Upper lobe of left lung (tissue), 6 donors: ENCODE results near the gene SLC35F3. TPM values are rescaled to one million over a fixed set of nuclear protein-coding genes. Genes with fewer than 3 reads are reported as not detected.

ENCODE experiments used
- ATAC-seq, 2 donors: fragments of 200-7000 bp; cut with Tn5 transposase; one replicate each; pipeline ENCODE4 v1.9.1; 2022; ENCODE audit warnings: mild to moderate bottlenecking in 2 of 2, moderate library complexity in 2 of 2; ENCODE audit not compliant: low FRiP score in 2 of 2
- DNase-seq, 2 donors: peaks; one replicate each; pipeline ENCODE4 v3.0.0-alpha.2; 2019 to 2020
- H3K27ac ChIP-seq, 4 donors: fragments of 200-600 bp; sonication (generic); one replicate each; pipeline ENCODE4 v1.5.1; 2016 to 2019
- H3K27me3 ChIP-seq, 4 donors: fragments of 200-600 bp; sonication (generic); one replicate each; pipeline ENCODE4 v1.5.1; 2017 to 2019
- H3K36me3 ChIP-seq, 4 donors: fragments of 200-600 bp; sonication (generic); one replicate each; pipeline ENCODE4 v1.5.1; 2016 to 2019
- H3K4me1 ChIP-seq, 4 donors: fragments of 200-600 bp; sonication (generic); one replicate each; pipeline ENCODE4 v1.5.1; 2018 to 2019
- H3K4me3 ChIP-seq, 4 donors: fragments of 200-600 bp; sonication (generic); one replicate each; pipeline ENCODE4 v1.5.1; 2017 to 2019; ENCODE audit warnings: mild to moderate bottlenecking in 2 of 4, moderate library complexity in 1 of 4
- H3K9me3 ChIP-seq, 4 donors: fragments of 200-600 bp; sonication (generic); one replicate each; pipeline ENCODE4 v1.5.1; 2018 to 2019
- CTCF ChIP-seq, 6 experiments: fragments of 450-650 bp in 4 of 6; fragments of 200-600 bp in 2 of 6; sonication (generic) in 2 of 6; IDR thresholded peaks; one replicate each; pipeline ENCODE4 v1.5.1; 2016 to 2019; ENCODE audit warnings: antibody characterized with exemption in 6 of 6
- EP300 ChIP-seq, 4 donors: sonication (generic); formaldehyde crosslinking; IDR thresholded peaks; one replicate each; pipeline ENCODE4 v1.5.1; 2017; ENCODE audit warnings: antibody characterized with exemption in 4 of 4, control low read depth in 2 of 4
- POLR2A ChIP-seq, 4 donors: fragments of 450-650 bp; IDR thresholded peaks; one replicate each; pipeline ENCODE4 v1.5.1; 2016 to 2017; ENCODE audit warnings: antibody characterized with exemption in 4 of 4, mild to moderate bottlenecking in 2 of 4
- POLR2AphosphoS5 ChIP-seq, 2 donors: sonication (generic); formaldehyde crosslinking; IDR thresholded peaks; one replicate each; pipeline ENCODE4 v1.5.1; 2017; ENCODE audit warnings: antibody characterized with exemption in 2 of 2
- WGBS, 2 donors: methylation state at CpG; one replicate each; pipeline ENCODE4 v1.1.5; 2017 to 2018; 5-methylcytosine and 5-hydroxymethylcytosine counted together
- total RNA-seq, 6 donors: library from RNA; depleted of rRNA in 4 of 6; stranded (reverse); fragments of >200 nt in 4 of 6; gene quantifications; one replicate each; pipeline versions ENCODE4 v1.1.0 to v1.2.1, GENCODE V29; 2016 to 2021
- donor health status: DM: no; HTN: no; CAD: no; lungs with moderate emphysema.
- donor health status: DM: no; HTN: yes; CAD: no; lungs with severe emphysema.

The SLC35F3 gene
- total RNA-seq, 6 donors from 2014 or later: 0.30 to 1.7 (median 0.40) TPM; not detected in 1

- TF ChIP-seq CTCF (IDR thresholded peaks at IDR 0.05) (no peak), POLR2AphosphoS5 (IDR thresholded peaks at IDR 0.05) (no peak), POLR2A (IDR thresholded peaks at IDR 0.05) (no peak), EP300 (IDR thresholded peaks at IDR 0.05) (no peak)
- H3K27ac ChIP-seq: no peak overlapping the region
- DNase-seq: no peak
- H3K4me3 ChIP-seq: no peak overlapping the region
- no peaks in the 10 kb centered on the region for H3K36me3 ChIP-seq
- ATAC-seq: no peak
- peaks cover 0 to 6% (median 2%) of the 10 kb centered on the region in 4 donors for H3K9me3 ChIP-seq
- peaks cover 0 to 10% (median 0%) of the 10 kb centered on the region in 4 donors for H3K4me1 ChIP-seq
- no peaks in the 10 kb centered on the region for H3K27me3 ChIP-seq
- 75 to 76% methylated on average over 1 of the region's 1 CpG for WGBS, 2 donors
Observed at GRCh38 chr1:234094172-234094571, 189.7 kb downstream of the SLC35F3 start.

DNA sequence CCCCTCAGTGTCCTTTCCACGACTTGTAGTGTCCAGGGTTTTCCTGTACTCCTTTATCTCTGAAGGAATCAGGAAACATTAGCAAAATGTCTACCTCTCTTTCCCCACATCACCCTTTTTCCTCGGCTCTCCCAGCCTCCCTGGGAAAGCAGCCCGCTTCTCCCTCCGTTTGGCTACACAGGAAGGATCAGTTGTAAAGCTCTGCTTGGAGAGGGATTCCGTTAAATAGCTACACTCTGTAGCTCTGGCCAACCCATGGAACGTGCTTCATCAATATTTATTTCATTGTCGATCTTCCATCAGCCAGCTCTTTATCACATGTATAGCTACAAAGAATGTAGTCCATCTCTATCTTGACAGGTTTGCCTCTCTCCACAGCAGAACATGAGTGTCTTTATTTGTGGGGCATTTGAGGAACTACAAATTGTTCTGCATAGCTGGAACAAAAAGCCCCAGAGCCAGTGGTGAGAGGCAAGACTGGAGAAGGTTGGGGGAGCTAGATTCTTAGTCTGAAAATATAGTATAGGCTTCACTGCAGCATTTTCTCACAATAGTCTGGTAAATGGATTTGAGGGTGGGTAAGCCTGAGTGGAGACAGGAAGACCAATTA lies 191.8 kb downstream of the SLC35F3 start:
- DNase-seq (no peak), ATAC-seq (no peak)
- H3K36me3 ChIP-seq: no peaks in the 10 kb centered on the region
- TF ChIP-seq EP300 (IDR thresholded peaks at IDR 0.05) (no peak), CTCF (IDR thresholded peaks at IDR 0.05) (no peak), POLR2A (IDR thresholded peaks at IDR 0.05) (no peak), POLR2AphosphoS5 (IDR thresholded peaks at IDR 0.05) (no peak)
- no peak overlapping the region for H3K27ac ChIP-seq
- H3K9me3 ChIP-seq: no peaks in the 10 kb centered on the region
- H3K4me3 ChIP-seq: no peak overlapping the region
- H3K4me1 ChIP-seq: peaks cover 0 to 9% (median 0%) of the 10 kb centered on the region in 4 donors
- 33 to 46% methylated on average over 7 of the region's 7 CpGs for WGBS, 2 donors
- no peaks in the 10 kb centered on the region for H3K27me3 ChIP-seq

GRCh38 chr1:234102583-234102982 lies 198.1 kb downstream of the SLC35F3 start:
- Histone ChIP-seq H3K4me3 (no peak overlapping the region), H3K27ac (no peak overlapping the region), H3K9me3 (no peaks in the 10 kb centered on the region), H3K4me1 (no peaks in the 10 kb centered on the region), H3K36me3 (no peaks in the 10 kb centered on the region), H3K27me3 (no peaks in the 10 kb centered on the region)
- no peak for TF ChIP-seq POLR2AphosphoS5 (IDR thresholded peaks at IDR 0.05)
- no peak for TF ChIP-seq EP300 (IDR thresholded peaks at IDR 0.05)
- no peak for TF ChIP-seq CTCF (IDR thresholded peaks at IDR 0.05)
- TF ChIP-seq POLR2A (IDR thresholded peaks at IDR 0.05): no peak
- WGBS, 2 donors: 16 to 36% methylated on average over 8 of the region's 8 CpGs
- no peak for DNase-seq
- peak in 1 of 2 donors; percentile 58 for ATAC-seq

GRCh38 chr1:234103198-234103597 lies 198.7 kb downstream of the SLC35F3 start:
- Histone ChIP-seq H3K27me3 (no peaks in the 10 kb centered on the region), H3K4me3 (no peak overlapping the region), H3K9me3 (no peaks in the 10 kb centered on the region), H3K36me3 (no peaks in the 10 kb centered on the region), H3K4me1 (no peaks in the 10 kb centered on the region), H3K27ac (no peak overlapping the region)
- WGBS, 2 donors: 70 to 88% methylated on average over 1 to 3 of the region's 3 CpGs
- TF ChIP-seq EP300 (IDR thresholded peaks at IDR 0.05): no peak
- no peak for TF ChIP-seq CTCF (IDR thresholded peaks at IDR 0.05)
- TF ChIP-seq POLR2AphosphoS5 (IDR thresholded peaks at IDR 0.05): no peak
- TF ChIP-seq POLR2A (IDR thresholded peaks at IDR 0.05): no peak
- ATAC-seq (no peak), DNase-seq (no peak)

- H3K27me3 ChIP-seq: no peaks in the 10 kb centered on the region
- no peaks in the 10 kb centered on the region for H3K36me3 ChIP-seq
- H3K9me3 ChIP-seq: no peaks in the 10 kb centered on the region
- ATAC-seq (no peak), DNase-seq (no peak)
- H3K4me3 ChIP-seq: no peak overlapping the region
- 76 to 79% methylated on average over 2 of the region's 2 CpGs for WGBS, 2 donors
- no peak overlapping the region for H3K27ac ChIP-seq
- H3K4me1 ChIP-seq: no peaks in the 10 kb centered on the region
- TF ChIP-seq EP300 (IDR thresholded peaks at IDR 0.05) (no peak), POLR2AphosphoS5 (IDR thresholded peaks at IDR 0.05) (no peak), CTCF (IDR thresholded peaks at IDR 0.05) (no peak), POLR2A (IDR thresholded peaks at IDR 0.05) (no peak)
Observed at GRCh38 chr1:234106032-234106431, 201.6 kb downstream of the SLC35F3 start.
